Neural progenitor cell (in vitro differentiated cells): ENCODE data around the gene MYL3.

Experiments used
- EZH2 ChIP-seq: fragments of 200-600 bp; sonication (generic); IDR thresholded peaks from 2 replicates; pipeline ENCODE4 v1.6.1; 2017; ENCODE audit warnings: antibody characterized with exemption, mild to moderate bottlenecking, moderate library complexity
- TF ChIP-seq, protein P1 (sequence below): fragments of 200-600 bp; sonication (generic); IDR thresholded peaks from 2 replicates; pipeline ENCODE4 v1.5.1; 2017; ENCODE audit warnings: antibody characterized with exemption, mild to moderate bottlenecking

DNA sequence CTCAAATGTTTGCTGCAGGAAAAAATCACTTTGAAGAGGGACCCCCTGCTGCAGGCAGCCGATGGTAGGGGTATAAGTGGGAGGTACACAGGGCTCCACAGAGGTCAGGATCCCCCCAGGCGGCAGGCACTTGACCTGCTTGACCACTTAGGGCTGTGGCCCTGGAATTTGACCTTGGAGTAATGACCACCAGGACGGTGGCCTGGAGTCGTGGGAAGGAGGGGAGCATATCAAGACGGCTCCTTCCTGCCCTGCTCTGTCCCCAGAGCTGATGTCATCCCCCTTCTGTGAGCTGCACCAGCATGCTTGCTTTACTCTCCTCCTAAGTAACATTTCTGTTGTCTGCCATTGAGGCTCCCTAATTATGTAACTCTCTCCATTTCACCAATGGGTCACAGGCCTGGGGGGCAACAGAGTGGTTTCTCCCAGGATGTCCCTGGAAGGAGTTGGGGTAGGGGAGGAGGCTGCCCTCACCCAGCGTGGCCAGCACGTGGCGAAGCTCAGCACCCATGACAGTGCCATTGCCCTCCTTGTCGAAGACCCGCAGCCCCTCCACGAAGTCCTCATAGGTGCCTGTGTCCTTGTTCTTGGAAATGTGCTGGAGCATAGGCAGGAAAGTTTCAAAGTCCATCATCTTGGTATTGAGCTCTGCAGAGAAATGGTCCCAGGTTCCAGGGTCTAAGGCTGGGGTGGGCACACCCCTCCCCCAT is 4.1 kb downstream of the MYL3 start:
- TF ChIP-seq, protein P1, sequence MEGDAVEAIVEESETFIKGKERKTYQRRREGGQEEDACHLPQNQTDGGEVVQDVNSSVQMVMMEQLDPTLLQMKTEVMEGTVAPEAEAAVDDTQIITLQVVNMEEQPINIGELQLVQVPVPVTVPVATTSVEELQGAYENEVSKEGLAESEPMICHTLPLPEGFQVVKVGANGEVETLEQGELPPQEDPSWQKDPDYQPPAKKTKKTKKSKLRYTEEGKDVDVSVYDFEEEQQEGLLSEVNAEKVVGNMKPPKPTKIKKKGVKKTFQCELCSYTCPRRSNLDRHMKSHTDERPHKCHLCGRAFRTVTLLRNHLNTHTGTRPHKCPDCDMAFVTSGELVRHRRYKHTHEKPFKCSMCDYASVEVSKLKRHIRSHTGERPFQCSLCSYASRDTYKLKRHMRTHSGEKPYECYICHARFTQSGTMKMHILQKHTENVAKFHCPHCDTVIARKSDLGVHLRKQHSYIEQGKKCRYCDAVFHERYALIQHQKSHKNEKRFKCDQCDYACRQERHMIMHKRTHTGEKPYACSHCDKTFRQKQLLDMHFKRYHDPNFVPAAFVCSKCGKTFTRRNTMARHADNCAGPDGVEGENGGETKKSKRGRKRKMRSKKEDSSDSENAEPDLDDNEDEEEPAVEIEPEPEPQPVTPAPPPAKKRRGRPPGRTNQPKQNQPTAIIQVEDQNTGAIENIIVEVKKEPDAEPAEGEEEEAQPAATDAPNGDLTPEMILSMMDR, result no peak
- TF ChIP-seq EZH2, result no peak
